ACHN (cell line): ENCODE results near the gene STEAP4.
A peak's percentile ranks its signal among the peaks of the same experiment; 100 is the strongest.

Source experiments
- DNase-seq: peaks from one replicate; pipeline ENCODE4 v3.0.0-alpha.2; 2015
- in situ Hi-C: cut with HindIII; loops from 2 replicates; pipeline ENCODE4 v1.10.0; 2017; ENCODE audit warnings: low sequenced_read_pairs, low pct_ligation_motif_present, low pct_unique_long_range_greater_than_20kb

Gene STEAP4

GRCh38 chr7:88306590-88307048 is at the start of gene STEAP4:
Gene STEAP4 (minus strand): TSS chr7:88306894. CDS start chr7:88284269, 22,625 bp downstream.
- in situ Hi-C loops, result no loop called here
- DNase-seq, result peak; percentile 25

GRCh38 chr7:88355011-88355410 is 48.3 kb upstream of the STEAP4 start:
- no peak for DNase-seq
- in situ Hi-C loops, result no loop called here

- in situ Hi-C loops, result no loop called here
- DNase-seq, result no peak
Observed at GRCh38 chr7:88350118-88350517, 43.4 kb upstream of the STEAP4 start.

- in situ Hi-C loops, result no loop called here
- no peak for DNase-seq
Observed at GRCh38 chr7:88347517-88347916, 40.8 kb upstream of the STEAP4 start.

- no peak for DNase-seq
- in situ Hi-C loops, result no loop called here
Observed at GRCh38 chr7:88347090-88347489, 40.4 kb upstream of the STEAP4 start.

GRCh38 chr7:88346357-88346756 is 39.7 kb upstream of the STEAP4 start:
- in situ Hi-C loops, result no loop called here
- DNase-seq, result no peak

GRCh38 chr7:88344956-88345832 is 38.5 kb upstream of the STEAP4 start:
- peak; percentile 61 for DNase-seq
- in situ Hi-C loops, result no loop called here

GRCh38 chr7:88344271-88344670 is 37.6 kb upstream of the STEAP4 start:
- no peak for DNase-seq
- in situ Hi-C loops, result no loop called here

GRCh38 chr7:88339195-88339922 is 32.7 kb upstream of the STEAP4 start:
- DNase-seq, result no peak
- in situ Hi-C loops, result no loop called here

- in situ Hi-C loops, result no loop called here
- no peak for DNase-seq
Observed at GRCh38 chr7:88338503-88338902, 31.8 kb upstream of the STEAP4 start.

GRCh38 chr7:88337572-88337971 is 30.9 kb upstream of the STEAP4 start:
- in situ Hi-C loops, result no loop called here

GRCh38 chr7:88331322-88331721 is 24.6 kb upstream of the STEAP4 start:
- in situ Hi-C loops, result no loop called here
- no peak for DNase-seq

More at GRCh38 chr7:88337572-88337971, 30.9 kb upstream of the STEAP4 start:
- peak; percentile 68 for DNase-seq

- DNase-seq, result no peak
- in situ Hi-C loops, result no loop called here
Observed at GRCh38 chr7:88329532-88330463, 23.1 kb upstream of the STEAP4 start.

GRCh38 chr7:88328787-88329186 is 22.1 kb upstream of the STEAP4 start:
- DNase-seq, result no peak
- in situ Hi-C loops, result no loop called here

- in situ Hi-C loops, result no loop called here
- no peak for DNase-seq
Observed at GRCh38 chr7:88324699-88325098, 18.0 kb upstream of the STEAP4 start.

GRCh38 chr7:88322151-88322550 is 15.5 kb upstream of the STEAP4 start:
- DNase-seq, result no peak
- in situ Hi-C loops, result no loop called here

GRCh38 chr7:88321694-88322093 is 15.0 kb upstream of the STEAP4 start:
- DNase-seq, result no peak
- in situ Hi-C loops, result no loop called here

- DNase-seq, result no peak
- in situ Hi-C loops, result no loop called here
Observed at GRCh38 chr7:88318196-88318595, 11.5 kb upstream of the STEAP4 start.

GRCh38 chr7:88317422-88317821 is 10.7 kb upstream of the STEAP4 start:
- DNase-seq, result no peak
- in situ Hi-C loops, result no loop called here
